GM18873 (cell line): Measurements from ENCODE around the gene FIZ1.

ENCODE experiments used
- ATAC-seq: cut with Tn5 transposase; IDR thresholded peaks from one replicate; pipeline ENCODE4 v1.9.1; 2021; ENCODE audit warnings: mild to moderate bottlenecking, moderate library complexity, moderate number of reproducible peaks; ENCODE audit not compliant: unreplicated experiment, low FRiP score

FIZ1 gene

GRCh38 chr19:55545443-55545842, 53.9 kb downstream of the FIZ1 start, which contains the start of gene SBK3:
TSS of gene SBK3 (minus strand) at chr19:55545543. CDS start at chr19:55545543, 0 bp downstream.
- ATAC-seq = no peak

DNA sequence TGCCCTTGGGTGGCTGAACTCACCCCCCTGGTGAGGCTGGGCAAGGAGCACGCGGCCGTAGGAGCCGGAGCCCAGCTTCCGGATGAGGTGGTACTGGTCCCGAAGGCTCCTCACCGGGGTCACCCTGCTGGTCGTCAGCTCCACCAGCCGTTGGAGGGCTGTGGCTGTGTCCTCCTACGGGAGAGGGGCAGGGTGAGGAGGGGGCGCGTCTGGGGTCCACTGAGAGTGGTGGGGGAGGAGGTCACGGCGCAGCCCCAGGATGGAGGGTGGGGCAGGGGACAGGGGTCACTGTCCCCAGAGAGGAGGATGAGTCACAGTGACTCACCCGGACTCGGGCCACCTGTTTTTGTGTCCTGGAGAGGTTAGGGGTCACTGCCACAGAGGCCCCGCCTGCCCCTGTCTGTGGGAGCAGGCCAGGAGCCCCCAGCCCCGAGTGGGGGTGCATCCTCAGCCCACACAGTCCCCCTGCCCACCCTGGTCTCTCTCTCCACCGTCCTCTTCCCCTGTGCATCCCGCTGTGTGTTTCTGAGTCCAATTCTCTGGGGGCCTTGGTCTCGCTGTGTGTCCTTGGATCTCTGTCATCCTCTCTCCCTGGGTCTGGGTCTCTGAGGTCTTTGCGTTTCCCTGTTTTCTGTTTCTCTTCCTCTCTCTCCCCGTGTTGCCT, 54.4 kb downstream of the FIZ1 start:
- no peak for ATAC-seq

DNA sequence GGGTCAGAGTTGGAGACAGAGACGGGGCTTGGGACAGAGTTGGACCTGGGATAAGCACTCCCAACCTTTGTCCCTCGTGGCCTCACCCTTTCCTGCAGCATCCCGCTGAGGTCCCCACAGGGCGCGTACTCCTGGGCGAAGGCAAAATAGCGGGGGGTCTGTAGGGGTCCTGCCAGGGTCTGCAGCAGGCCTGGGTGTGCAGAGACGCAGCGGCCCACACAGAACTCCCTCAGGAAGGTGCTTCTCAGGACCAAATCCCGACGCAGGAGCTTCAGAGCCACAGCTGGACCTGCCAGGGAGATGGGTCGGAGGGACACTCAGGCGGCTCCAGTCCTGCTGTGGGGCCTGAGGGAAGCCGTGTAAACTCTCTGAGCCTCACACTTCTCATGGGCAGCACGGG, 55.3 kb downstream of the FIZ1 start:
- no peak for ATAC-seq

GRCh38 chr19:55543567-55543966, 55.8 kb downstream of the FIZ1 start:
- ATAC-seq = no peak

DNA sequence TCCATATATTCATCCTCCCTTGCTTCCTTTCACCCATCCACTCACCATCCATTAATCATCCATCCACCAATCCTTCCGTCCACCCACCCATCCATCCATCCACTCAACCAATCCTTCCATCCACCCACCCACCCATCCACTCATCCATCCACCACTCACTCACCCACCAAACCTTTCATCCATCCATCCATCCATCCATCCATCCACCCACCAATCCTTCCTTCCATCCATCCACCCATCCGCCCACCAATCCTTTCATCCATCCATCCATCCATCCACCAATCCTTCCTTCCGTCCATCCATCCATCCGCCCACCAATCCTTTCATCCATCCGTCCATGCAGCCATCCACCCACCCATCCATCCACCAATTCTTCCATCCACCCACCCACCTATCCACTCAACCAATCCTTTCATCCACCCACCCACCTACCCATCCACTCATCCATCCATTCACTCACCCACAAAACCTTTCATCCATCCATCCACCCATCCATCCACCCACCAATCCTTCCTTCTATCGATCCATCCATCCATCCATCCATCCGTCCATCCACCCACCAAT, 56.9 kb downstream of the FIZ1 start:
- no peak for ATAC-seq
